Fibroblast of skin of back (primary cell): ENCODE measurements around the gene SEMA4C.
"Not testable (repeated sequence)": the region's sequence is repeated elsewhere in the genome, so short reads cannot be mapped to it uniquely, and the experiment has no call there.

Source experiments
- DNase-seq: peaks from one replicate; pipeline ENCODE4 v3.0.0-alpha.2; 2013

The SEMA4C gene

DNA sequence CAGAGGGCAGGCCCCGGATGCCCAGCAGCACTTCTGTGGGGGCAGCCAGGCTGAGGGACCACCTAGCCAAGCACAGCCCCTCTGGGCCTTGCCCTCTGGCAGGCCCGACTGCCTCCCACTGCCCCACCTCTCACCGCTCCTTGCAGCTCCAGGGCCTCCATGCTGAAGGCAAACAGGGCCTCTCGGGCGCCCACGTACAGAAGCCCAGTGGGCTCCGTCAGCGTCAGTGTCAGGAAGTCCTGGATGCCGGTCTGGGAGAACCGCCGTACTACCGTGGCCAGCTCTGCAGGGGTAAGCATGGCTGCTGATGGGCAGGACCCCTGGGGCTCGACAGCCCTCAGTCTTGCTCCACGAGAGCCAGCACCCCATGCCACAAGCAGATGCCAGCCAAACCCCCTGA, 3.7 kb downstream of the SEMA4C start:
- no peak for DNase-seq

DNA sequence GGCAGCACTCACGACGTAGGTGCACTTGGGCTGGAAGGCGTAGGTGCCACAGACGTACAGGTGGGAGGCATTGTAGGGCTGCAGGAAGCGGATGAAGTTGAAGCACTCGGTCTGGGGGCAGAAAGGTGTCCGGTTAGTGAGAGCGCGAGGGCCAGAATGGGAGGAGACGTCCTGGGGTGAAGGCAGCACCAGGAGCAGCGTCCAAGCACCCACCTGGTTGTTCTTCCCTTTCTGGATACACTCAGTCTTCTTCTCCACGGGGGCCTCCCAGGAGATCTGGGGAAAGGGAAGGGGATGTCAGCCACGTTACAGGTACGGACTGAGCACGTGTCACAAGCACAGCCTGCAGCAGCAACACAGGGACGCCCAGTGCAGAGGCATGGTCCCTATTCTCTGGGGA, 4.2 kb downstream of the SEMA4C start:
- no peak for DNase-seq

DNA sequence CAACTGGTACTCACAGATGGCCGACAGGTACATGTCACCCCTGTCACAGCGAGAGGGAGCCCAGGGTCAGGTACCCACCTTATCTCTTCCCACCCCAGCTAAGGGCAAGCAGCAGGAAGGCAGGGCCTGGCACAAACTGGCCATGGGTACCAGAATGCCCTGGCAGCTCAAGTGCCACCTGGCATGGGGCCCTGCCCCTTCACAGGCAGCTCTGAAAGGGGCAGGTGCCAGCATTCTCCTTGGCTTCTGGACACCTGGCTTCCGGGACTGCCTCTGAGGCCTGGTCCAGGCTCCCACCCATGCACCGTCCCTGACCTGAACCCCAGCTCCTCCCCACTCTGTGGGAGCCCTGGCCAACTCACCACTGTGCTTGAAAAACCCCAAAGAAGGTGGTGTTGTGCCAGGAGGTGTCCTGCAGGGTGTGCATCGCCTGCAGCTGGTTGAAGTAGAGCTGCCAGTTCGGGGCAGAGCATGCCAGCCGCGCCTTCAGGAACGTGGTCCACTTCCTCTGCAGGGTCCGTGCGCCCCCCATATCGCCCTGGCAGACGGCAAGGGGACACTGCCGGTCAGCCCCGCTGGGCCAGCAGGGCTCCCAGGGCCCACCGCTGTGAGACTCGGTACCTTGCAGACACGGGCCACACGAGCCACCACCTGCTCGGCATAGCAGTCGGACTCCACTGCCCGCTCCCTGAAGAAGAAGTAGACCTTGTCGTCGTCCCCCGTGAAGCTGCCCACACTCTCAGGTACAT, 5.4 kb downstream of the SEMA4C start:
- no peak for DNase-seq

DNA sequence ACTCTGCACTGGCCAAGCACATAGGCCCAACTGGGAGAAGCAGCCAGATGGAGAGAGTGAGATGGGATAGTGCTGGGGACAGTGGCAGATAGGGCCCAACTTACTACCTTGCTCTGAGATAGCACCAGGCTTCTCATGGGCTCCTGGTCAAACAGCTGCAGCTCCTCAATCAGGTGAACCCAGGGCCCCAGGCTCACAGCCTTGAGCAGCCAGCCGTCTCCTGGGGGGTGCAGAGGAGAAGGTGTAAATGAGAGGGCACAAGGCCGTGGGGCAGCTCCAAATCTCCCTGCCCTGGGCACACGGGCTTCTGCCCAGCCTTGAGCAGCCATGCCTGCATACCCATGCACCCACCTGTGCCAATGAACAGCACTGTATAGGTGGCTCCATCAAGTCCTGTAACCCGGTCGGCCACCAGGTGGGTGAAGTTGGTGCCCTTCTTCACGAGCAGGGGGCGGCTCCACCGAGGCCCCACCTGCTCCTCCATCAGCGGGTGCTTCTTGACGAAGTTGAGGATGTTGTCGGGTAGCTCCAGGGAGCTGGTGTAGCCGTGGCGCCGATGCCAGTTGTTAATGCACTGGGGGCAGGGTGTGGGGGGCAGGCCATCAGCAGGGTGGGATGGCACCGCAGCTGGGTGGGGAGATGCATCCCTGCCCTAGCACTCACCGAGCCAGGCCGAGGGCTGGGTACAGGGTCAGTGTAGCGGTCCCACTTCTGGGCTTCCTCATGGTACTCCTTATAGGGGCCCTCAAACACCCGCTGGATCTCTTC, 6.1 kb downstream of the SEMA4C start:
- DNase-seq = no peak

DNA sequence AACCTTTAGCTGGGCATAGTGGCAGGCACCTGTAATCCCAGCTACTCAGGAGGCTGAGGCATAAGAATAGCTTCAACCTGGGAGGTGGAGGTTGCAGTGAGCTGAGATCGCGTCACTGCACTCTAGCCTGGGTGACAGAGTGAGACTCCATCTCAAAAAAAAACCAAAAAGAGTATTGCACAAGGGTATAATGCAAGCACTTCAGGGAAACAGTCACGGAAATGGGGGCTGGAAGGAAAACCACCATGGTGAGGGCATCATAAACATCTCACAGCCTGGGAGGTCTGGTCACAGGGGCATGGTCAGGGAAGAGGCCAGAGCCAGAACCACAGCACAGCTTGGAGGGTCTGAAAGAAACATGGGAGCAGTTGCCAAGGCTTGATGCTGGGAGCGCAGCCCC, 6.8 kb downstream of the SEMA4C start:
- not testable (repeated sequence) for DNase-seq

DNA sequence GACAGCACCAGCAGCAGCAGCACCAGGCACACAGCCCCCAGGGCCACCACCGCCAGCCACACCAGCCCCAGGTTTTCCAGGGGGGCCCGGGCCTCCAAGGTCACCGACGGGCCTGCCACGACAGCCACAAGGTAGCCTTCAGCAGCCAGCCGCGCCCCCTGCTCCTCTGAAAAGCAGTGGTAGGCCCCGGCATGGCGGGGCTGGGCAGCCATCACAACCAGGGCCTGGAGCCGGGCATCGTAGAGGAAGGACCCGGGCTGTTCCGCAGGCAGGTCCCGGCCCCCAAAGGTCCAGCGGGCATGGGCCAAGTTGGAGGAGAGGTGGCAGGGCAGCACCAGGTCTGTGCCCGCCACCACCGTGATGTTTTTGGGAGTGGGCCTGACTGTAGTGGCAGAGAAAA, 8.8 kb downstream of the SEMA4C start:
- no peak for DNase-seq

DNA sequence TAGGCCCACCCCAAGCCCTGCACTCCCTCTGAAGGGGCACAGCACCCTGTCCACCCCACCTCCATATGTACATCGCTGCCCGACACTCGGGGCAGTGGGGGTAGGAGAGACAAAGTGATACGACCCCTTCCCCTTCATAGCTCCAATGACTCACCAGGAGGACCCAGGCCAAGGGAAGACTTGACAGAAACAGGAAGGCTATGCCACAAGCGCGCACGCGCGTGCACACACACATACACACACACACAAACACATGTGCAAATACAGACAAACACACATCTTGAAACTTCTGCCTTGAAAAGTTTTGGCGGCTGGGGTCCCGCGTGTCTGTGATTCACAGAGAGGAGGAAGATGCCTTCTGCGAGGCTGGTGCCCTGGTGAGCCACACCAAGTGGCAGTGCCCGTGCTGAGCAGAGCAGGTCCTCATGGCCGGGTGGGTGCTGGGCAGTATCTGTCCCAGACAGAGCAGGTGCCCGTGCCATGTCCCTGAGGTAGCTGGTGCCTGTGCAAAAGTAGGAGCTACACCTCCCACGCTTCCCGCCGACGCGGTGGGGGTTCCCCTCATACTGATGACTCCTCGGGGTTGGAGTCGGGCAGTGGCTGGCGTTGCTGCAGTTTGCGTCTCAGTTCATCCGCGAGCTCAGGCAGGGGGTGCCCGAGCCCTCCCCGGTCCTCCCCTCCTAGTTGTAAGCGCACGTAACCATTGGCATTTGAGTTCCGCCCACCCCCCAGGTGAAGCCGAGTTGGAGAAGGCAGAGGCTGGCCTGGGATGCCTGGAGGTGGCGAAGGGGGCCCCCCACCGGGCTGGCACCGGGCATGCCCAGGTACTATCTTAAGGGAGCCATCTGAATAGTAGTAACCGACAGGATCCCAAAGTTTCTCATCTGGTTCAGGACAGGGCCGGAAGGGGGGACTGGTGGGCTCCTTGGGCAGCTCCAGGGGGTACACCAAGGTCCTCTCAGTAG, 9.5 kb downstream of the SEMA4C start:
- no peak for DNase-seq

DNA sequence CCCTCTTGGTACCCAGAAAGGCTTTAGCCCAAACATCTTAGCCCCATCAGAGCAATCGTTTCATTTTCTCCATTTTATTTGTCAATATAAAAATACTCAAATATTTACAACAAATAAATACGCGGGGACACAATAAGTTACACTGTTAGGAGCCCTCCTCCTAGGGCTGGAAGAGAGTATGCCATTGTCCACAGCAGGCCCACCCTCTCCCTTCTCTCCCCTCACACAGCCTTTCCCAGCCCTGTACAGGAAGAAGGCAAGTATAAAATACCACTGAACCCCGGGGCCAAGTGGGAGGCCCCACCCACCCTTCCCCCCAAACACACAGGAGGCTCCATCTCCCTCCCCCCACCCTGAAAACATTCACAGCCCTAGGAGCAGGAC, 10.2 kb downstream of the SEMA4C start:
- no peak for DNase-seq

DNA sequence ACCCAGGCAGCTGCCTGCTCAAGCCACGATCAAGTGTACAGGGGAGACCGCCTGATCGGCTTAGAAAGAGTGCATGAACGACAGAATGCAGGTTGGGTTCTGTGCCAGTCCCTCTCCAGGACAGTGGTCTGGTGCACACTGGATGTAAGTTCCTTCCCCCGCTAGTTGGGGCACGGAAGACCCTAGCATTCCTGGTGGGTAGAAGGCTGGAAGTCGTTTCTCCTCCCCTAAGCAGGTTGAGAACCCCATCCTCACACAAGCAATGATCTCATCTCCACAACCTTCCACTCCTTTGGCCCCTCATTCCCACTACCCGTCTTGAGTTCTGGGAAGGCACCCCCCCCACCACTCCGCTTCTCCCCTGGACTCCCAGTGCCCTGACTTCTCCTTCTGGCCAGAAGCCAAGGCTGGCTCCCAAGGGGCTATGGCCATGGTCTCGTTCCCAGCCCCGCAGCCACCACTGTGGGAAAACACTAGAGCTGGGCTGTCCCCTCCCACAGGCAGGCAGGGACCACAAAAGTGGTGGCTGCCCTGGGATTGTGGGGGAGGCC, 10.7 kb downstream of the SEMA4C start:
- DNase-seq = peak; percentile 30

DNA sequence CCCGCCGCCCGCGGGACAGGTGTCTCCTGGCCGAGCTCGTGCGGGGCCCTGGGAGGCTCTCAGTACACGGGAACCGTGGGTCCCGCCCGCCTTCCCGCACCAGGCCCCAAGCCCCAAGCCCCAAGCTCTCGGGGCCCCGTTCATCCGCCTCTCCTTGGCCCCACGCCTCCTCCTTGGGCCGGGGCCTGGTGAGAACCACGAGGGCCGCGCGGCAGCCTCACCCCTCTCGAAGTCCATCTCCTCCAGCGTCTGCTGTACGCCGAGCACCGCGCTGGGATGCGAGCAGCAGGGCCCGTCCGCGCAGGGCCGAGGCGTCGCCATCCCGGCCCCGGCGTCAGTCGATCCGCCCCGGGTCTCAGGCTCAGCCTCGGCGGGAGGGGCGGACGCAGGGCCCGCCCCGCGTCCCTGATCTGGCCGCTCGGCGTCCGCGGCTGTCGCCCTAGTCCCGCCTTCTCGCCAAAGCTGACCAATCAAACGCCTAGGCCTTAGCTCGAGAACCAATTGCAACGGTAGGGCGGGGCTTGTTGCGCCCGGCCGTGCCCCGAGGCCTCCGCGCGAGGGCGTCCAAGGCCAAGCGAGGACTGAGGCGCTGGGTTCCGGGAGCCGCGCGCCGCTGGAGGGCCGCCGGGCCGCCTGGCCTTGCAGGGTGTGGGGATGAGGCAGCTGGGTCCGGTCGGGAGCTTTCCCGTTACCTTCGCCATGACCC, 12.1 kb downstream of the SEMA4C start, which contains the start of gene ANKRD39:
Gene ANKRD39 (minus strand): TSS at position 350 of the 706 bp plus-strand sequence. CDS start 29 bp downstream, at position 321.
- DNase-seq = peak; percentile 97

DNA sequence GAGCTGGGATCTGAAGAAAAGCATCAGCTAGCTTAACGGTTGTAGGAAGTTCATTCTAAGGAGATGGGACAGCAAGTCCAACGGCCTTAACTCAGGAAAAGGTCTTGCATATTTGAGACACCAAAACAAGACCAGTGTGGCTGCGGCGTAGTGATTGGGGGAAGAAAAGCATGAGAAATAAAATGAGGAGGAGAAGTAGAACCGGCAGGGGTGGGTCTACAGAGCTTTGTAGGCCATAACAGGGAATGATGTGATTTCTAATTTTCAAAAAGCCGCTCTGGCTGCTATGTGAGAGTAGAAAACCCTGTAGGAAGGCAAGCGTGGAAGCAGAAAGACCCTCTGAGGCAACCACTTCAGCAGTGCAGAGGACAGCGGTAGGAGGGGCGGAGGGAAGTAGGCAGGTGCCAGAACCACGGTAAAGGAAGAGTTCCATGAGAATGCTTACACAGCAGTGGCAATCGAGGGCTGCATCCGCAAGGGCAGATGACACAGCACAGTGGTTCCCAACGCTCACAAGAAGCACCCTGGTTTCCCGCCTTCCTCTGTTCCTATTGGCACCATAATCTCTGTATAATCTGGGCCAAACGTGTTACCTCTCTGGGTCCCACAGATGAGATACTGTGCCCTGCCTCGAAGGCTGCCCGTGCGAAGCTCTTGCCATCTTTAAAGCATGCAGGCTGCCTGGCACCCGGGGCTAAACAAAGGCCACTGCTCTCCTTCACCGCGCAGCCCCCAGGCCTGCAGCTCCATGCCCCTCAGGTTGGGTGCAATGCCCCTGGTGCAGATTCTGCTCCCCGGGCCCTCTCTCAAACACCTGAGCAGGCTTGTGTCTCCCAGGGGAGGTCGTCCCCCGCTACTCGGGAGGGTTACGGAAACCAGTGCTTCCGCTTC, 12.9 kb downstream of the SEMA4C start:
- DNase-seq = no peak

DNA sequence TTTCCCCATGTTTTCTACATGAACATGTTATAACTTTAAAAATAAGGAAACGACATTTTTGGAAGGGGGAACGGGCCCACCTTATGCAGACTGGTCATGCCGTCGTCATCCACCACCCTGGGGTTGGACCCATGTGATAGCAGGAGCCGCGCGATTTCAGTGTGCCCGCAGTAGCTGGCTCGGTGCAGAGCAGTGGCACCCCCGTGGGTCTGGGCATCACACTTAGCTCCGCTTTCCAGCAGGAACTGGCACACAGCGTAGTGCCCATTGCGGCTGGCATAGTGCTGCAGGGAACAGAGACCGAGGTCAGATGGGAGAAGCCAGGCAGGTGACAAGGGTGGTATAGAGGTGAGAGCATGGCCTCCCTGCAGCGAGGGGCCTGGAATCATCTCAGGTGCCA, 16.6 kb downstream of the SEMA4C start:
- no peak for DNase-seq

DNA sequence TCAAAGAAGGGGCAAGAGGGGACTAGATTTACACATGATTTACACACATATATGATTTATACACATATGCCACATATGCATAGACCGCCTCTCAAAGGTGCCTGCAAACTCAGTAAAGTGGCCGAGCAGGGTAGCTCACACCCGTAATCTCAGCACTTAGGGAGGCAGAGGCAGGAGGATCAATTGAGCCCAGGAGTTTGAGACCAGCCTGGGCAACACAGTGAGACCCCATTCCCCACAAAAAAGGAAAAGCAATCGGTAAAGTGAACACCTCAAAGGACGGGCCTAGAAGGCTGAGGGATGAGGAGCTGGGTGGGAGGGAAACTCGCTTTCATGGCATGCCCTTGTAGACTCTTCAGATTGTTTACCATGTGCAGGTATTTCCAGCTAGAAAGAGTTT, 17.2 kb downstream of the SEMA4C start:
- DNase-seq = no peak

DNA sequence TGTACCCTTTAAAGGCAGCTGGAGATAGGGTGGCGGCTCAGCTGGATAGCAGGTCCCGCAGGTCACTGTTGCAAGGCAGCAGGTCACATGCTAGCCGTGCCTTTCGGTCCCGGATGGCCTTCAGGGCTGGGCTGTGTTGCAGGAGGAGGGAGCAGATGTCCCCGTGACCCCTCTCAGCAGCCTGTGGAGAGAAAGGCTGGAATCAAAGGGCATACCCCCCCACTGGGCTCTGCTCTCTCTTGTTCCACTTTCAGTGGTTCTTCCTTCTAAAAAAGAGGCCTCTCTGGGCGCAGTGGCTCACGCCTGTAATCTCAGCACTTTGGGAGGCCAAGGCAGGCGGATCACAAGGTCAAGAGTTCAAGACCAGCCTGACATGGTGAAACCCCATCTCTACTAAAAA, 21.6 kb downstream of the SEMA4C start:
- no peak for DNase-seq

DNA sequence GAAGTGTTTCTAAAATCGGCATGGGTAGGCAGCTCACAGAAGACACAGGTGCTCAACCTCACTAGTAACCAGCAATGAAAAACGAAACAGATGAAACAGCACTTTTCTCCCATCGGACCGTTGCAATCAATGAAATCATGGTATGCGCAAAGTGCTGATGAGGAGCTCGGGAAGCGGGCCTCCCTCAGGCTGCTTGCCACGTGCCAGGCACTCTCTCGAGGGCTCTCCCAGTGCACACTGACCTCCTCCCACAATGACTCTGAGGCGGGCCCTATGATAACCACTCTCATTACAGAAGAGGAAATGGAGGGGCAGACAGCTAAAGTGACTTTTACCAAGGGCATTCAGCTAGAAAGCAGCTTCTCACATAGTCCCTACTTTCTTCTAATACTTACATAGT, 22.3 kb downstream of the SEMA4C start:
- no peak for DNase-seq

DNA sequence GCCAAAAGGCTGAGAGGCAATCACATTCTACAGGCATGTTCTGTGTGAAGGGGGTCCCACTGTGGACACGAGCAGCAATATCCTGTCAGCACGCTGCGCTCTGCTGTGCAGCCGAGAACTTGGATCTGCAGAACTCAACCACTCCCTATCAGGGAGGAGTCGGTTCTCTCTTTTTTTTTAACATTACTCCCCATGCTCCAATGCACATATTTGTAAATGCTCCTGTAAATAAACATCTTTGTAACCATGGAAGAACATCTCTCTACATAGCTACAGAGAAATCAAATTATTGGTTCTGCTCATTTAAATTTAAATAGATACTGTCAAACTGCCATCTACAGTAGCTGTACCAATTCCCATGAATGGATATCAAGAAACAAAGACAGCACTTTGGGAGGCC, 23.1 kb downstream of the SEMA4C start:
- DNase-seq = no peak

DNA sequence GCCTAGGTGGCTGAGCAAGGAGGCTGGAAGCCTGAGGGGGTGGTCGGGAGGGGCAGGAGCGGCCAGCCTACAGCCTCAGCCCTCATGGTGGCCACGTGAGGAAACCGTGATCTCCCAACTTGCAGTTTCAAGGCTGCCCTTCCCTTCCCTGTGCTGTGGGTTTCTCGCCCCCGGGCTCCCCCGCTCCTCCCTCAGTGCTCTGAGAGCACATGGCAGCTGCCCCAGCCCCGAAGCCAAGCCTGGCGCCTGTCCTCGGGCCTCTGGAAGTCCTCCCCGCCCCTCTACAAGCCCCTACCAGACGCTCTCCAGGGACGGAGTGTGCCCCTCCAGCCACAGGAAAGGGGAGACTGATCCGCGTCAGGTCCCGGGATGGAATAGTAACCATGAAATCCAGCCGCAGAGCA, 25.5 kb downstream of the SEMA4C start:
- no peak for DNase-seq

DNA sequence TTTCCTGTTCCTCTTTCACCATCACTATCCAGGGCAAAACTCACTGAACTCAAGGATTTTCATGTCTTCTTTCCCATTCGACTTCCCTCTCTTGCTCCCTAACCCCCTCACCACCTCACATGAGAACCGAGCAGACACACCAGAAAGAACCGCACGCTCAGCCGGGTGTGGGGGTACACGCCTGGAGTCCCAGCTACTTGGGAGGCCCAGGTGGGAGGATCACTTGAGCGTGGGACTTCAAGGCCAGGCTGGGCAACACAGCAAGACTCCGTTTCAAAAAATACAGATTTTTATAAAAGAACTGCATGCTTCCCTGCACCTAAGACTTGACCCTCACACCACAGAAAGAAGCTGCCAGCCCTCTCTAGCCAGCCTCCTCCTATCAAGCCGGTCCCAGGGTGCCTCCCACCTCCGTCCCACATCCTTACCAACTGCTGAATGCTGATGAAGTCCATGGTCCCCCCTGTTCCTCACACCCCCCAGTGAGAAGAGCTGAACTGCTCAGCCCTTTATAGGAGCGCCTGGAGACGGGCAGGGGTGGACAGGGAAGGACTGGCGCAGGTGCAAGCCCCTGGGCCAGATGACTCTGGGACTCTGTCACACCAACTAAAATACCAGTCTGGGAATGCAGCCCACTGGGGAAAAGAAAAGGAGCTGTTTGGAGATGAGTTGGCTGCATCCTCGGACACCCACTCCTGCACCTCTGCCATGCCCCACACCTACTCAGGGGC, 26.2 kb downstream of the SEMA4C start, which contains the start of gene ANKRD23:
Gene ANKRD23 (minus strand): TSS at position 484 of the 731 bp plus-strand sequence. CDS start 29 bp downstream, at position 455.
- no peak for DNase-seq

DNA sequence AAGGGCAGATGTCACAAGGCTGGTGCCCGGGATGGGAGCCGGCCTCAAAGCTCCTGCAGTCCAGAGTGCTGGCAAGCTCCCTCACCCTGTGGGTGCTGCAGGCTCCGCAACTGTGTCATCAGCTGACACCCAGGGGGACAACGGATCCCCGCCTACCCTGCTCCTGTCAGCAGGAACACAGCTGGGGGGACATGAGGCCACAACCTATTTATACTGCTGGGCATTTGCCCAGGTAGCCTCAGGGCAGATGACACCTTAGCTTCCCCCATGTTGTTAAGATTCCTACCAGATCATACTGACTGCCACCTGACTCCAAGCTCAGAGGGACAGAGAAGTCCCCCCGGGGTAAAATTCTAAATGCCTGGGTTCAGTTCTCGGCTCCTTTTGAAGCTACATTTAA, 27.3 kb downstream of the SEMA4C start:
- DNase-seq = no peak
